H9 (cell line): ENCODE measurements around the gene EPHA3. TPM values are rescaled to one million over a fixed set of nuclear protein-coding genes. Genes with fewer than 3 reads are reported as not detected.

Experiments
- DNase-seq: peaks from one replicate; pipeline ENCODE4 v3.0.0-alpha.2; 2017
- H2AFZ ChIP-seq: one replicate; pipeline ENCODE4 v1.6.1; 2013; ENCODE audit warnings: mild to moderate bottlenecking, low read length, control low read depth, moderate library complexity
- H2AK5ac ChIP-seq: 2 replicates; pipeline ENCODE4 v1.6.1; 2013; ENCODE audit warnings: low read length, control low read depth, mixed read lengths; ENCODE audit not compliant: insufficient read length
- H2BK120ac ChIP-seq: one replicate; pipeline ENCODE4 v1.6.1; 2013; ENCODE audit warnings: low read depth, mild to moderate bottlenecking, low read length, control low read depth, inconsistent platforms; ENCODE audit not compliant: poor library complexity, severe bottlenecking
- H2BK12ac ChIP-seq: 2 replicates; pipeline ENCODE4 v1.6.1; 2013; ENCODE audit warnings: low read length, control low read depth, mixed read lengths, low read depth; ENCODE audit not compliant: insufficient read length
- H2BK15ac ChIP-seq: 2 replicates; pipeline ENCODE4 v1.6.1; 2013; ENCODE audit warnings: low read depth, low read length, control low read depth
- H2BK20ac ChIP-seq: one replicate; pipeline ENCODE4 v1.6.1; 2013; ENCODE audit warnings: low read depth, mild to moderate bottlenecking, low read length, control low read depth, inconsistent platforms; ENCODE audit not compliant: poor library complexity, severe bottlenecking
- H2BK5ac ChIP-seq: 2 replicates; pipeline ENCODE4 v1.6.1; 2013; ENCODE audit warnings: low read length, control low read depth, mixed read lengths; ENCODE audit not compliant: insufficient read length
- H3K14ac ChIP-seq: 2 replicates; pipeline ENCODE4 v1.6.1; 2013; ENCODE audit warnings: low read length, control low read depth; ENCODE audit not compliant: insufficient read depth
- H3K18ac ChIP-seq: 2 replicates; pipeline ENCODE4 v1.6.1; 2013; ENCODE audit warnings: low read depth, mild to moderate bottlenecking, mixed read lengths, low read length, control low read depth; ENCODE audit not compliant: insufficient read length
- H3K23ac ChIP-seq: 2 replicates; pipeline ENCODE4 v1.6.1; 2013; ENCODE audit warnings: low read length, control low read depth, mixed read lengths, low read depth; ENCODE audit not compliant: insufficient read length
- H3K23me2 ChIP-seq: 2 replicates; pipeline ENCODE4 v1.6.1; 2013; ENCODE audit warnings: low read depth, mild to moderate bottlenecking, mixed read lengths, low read length, control low read depth; ENCODE audit not compliant: insufficient read length, poor library complexity, severe bottlenecking
- H3K27ac ChIP-seq: 2 replicates; pipeline ENCODE4 v1.5.1; 2013; ENCODE audit warnings: low read length, control low read depth, mixed read lengths, low read depth; ENCODE audit not compliant: insufficient read length
- H3K27me3 ChIP-seq: 2 replicates; pipeline ENCODE4 v1.6.1; 2013; ENCODE audit warnings: low read length, control low read depth, inconsistent platforms; ENCODE audit not compliant: insufficient read depth
- H3K4ac ChIP-seq: 2 replicates; pipeline ENCODE4 v1.6.1; 2013; ENCODE audit warnings: low read depth, mild to moderate bottlenecking, control low read depth, inconsistent platforms, low read length, moderate library complexity
- H3K4me1 ChIP-seq: 2 replicates; pipeline ENCODE4 v1.6.1; 2013; ENCODE audit warnings: low read length, control low read depth, inconsistent platforms; ENCODE audit not compliant: insufficient read depth
- H3K4me2 ChIP-seq: 2 replicates; pipeline ENCODE4 v1.6.1; 2013; ENCODE audit warnings: low read length, control low read depth, mixed read lengths; ENCODE audit not compliant: insufficient read length, insufficient read depth
- H3K56ac ChIP-seq: 2 replicates; pipeline ENCODE4 v1.6.1; 2013; ENCODE audit warnings: low read depth, mild to moderate bottlenecking, mixed read lengths, low read length, control low read depth; ENCODE audit not compliant: insufficient read length
- H3K79me1 ChIP-seq: 2 replicates; pipeline ENCODE4 v1.6.1; 2013; ENCODE audit warnings: low read depth, mild to moderate bottlenecking, moderate library complexity, low read length, control low read depth, inconsistent platforms; ENCODE audit not compliant: insufficient read depth, poor library complexity, severe bottlenecking
- H3K79me2 ChIP-seq: 2 replicates; pipeline ENCODE4 v1.6.1; 2013; ENCODE audit warnings: low read length, control low read depth, inconsistent platforms; ENCODE audit not compliant: insufficient read depth
- H3K9ac ChIP-seq: 2 replicates; pipeline ENCODE4 v1.6.1; 2013; ENCODE audit warnings: low read length, control low read depth, mixed read lengths; ENCODE audit not compliant: insufficient read length; ENCODE audit errors: extremely low read depth
- H3K9me3 ChIP-seq: one replicate; pipeline ENCODE4 v1.6.1; 2013; ENCODE audit warnings: low read depth, low read length, inconsistent platforms; ENCODE audit not compliant: control insufficient read depth
- H3T11ph ChIP-seq: one replicate; pipeline ENCODE4 v1.6.1; 2013; ENCODE audit warnings: mild to moderate bottlenecking, low read length, control low read depth, inconsistent platforms
- H4K20me1 ChIP-seq: one replicate; pipeline ENCODE4 v1.6.1; 2013; ENCODE audit not compliant: control insufficient read depth, insufficient read length, insufficient read depth
- H4K5ac ChIP-seq: 2 replicates; pipeline ENCODE4 v1.6.1; 2013; ENCODE audit warnings: low read depth, mild to moderate bottlenecking, mixed read lengths, low read length, control low read depth; ENCODE audit not compliant: insufficient read length
- H4K8ac ChIP-seq: replicated peaks from 2 replicates; pipeline ENCODE4 v1.6.1; 2013; ENCODE audit warnings: low read length, control low read depth, mixed read lengths, low read depth; ENCODE audit not compliant: insufficient read length
- H4K91ac ChIP-seq: 2 replicates; pipeline ENCODE4 v1.6.1; 2013; ENCODE audit warnings: low read depth, mild to moderate bottlenecking, moderate library complexity, mixed read lengths, low read length, control low read depth; ENCODE audit not compliant: insufficient read length
- H3K27ac Mint-ChIP-seq, 3 experiments: 2 replicates in 2 of 3; 3 replicates in 1 of 3; pipeline ENCODE4 v1.8.0; 2020 to 2021; ENCODE audit warnings: mixed read lengths in 3 of 3, mild to moderate bottlenecking in 1 of 3, moderate library complexity in 1 of 3
- H3K27me3 Mint-ChIP-seq: 2 replicates; pipeline ENCODE4 v1.8.0; 2021; ENCODE audit warnings: low read depth, mild to moderate bottlenecking, moderate library complexity, mixed read lengths
- H3K36me3 Mint-ChIP-seq, 3 experiments: 2 replicates in 2 of 3; 3 replicates in 1 of 3; pipeline ENCODE4 v1.8.0; 2020 to 2021; ENCODE audit warnings: low read depth in 3 of 3, mixed read lengths in 3 of 3; ENCODE audit not compliant: insufficient read depth in 1 of 3
- H3K4me1 Mint-ChIP-seq, 2 experiments: 2 replicates each; pipeline ENCODE4 v1.8.0; 2020; ENCODE audit warnings: mixed read lengths in 2 of 2
- H3K4me3 Mint-ChIP-seq, 2 experiments: 2 replicates in 1 of 2; 3 replicates in 1 of 2; pipeline ENCODE4 v1.8.0; 2020 to 2021; ENCODE audit warnings: mild to moderate bottlenecking in 2 of 2, mixed read lengths in 2 of 2, moderate library complexity in 1 of 2
- H3K9me3 Mint-ChIP-seq, 2 experiments: 2 replicates in 1 of 2; 3 replicates in 1 of 2; pipeline ENCODE4 v1.8.0; 2020; ENCODE audit warnings: mild to moderate bottlenecking in 2 of 2, mixed read lengths in 2 of 2, moderate library complexity in 1 of 2
- CTCF ChIP-seq: fragments of 200-600 bp; sonication (generic); conservative IDR thresholded peaks from 3 replicates; pipeline ENCODE4 v1.8.0; 2021; ENCODE audit warnings: antibody characterized with exemption, mild to moderate bottlenecking
- WGBS: extraction: QIAGEN DNeasy Blood & Tissue Kit; methylation state at CpG from one replicate; pipeline ENCODE4 v1.1.7; 2013; ENCODE audit warnings: missing lambda C conversion rate, low lambda C conversion rate, mixed read lengths; ENCODE audit not compliant: insufficient read length; ENCODE audit errors: extremely low coverage; 5-methylcytosine and 5-hydroxymethylcytosine counted together
- total RNA-seq: library from RNA; stranded (reverse); gene quantifications from 2 replicates; pipeline ENCODE4 v1.2.1, GENCODE V29; 2021

EPHA3 gene
- total RNA-seq, 1 experiment from 2014 or later: 0.66 TPM

DNA sequence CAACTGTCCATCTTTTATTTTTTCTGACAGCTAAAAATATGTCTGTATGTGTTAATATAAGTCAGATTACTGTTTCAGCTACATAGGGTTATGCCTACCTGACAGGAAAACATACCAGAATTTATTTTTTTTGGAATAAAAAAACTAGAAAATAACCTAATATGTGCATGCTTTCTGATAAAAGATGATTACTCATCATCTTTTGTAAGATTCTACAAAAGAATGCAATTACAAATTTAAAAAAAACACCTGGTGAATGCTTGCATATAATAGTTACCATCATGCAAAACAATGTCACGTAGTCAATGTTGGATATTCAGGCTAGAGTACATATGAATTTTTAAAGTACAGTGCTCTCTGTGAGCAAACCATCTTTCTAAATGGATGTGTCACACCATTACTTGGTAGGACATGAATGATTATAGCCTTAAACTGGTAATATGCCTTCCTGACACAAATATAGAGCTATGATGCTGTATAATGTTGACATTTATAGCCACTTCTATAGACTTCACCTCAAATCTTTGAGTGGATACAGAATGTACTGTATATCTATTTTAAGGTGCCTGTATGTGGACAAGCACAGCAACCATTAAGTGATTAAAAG is 180.6 kb downstream of the EPHA3 start:
- Histone ChIP-seq H3T11ph (no peak overlapping the region), H2BK5ac (no peak overlapping the region), H4K91ac (no peak overlapping the region), H2BK120ac (no peak overlapping the region), H3K79me2 (no peaks in the 10 kb centered on the region), H4K8ac (no peak overlapping the region), H2AFZ (no peak overlapping the region), H3K23ac (no peak overlapping the region), H3K4ac (no peak overlapping the region), H2BK15ac (no peak overlapping the region), H3K4me1 (no peaks in the 10 kb centered on the region), H3K27ac (no peak overlapping the region), H4K5ac (no peak overlapping the region), H2AK5ac (no peak overlapping the region), H2BK20ac (no peak overlapping the region), H2BK12ac (no peak overlapping the region), H3K9ac (no peak overlapping the region), H3K14ac (no peak overlapping the region), H3K27me3 (no peaks in the 10 kb centered on the region), H3K56ac (no peak overlapping the region), H3K4me2 (no peak overlapping the region), H3K9me3 (no peaks in the 10 kb centered on the region), H3K18ac (no peak overlapping the region), H3K23me2 (no peaks in the 10 kb centered on the region), H3K79me1 (no peaks in the 10 kb centered on the region), H4K20me1 (no peaks in the 10 kb centered on the region)
- Mint-ChIP-seq H3K36me3 (peaks cover 1 to 9% (median 5%) of the 10 kb centered on the region in 3 experiments; a peak in 5 of 7 replicates), H3K4me1 (peaks cover 0 to 3% of the 10 kb centered on the region in 2 experiments; a peak in 1 of 4 replicates), H3K27ac (no peak overlapping the region), H3K27me3 (no peaks in the 10 kb centered on the region), H3K9me3 (peaks cover 0 to 5% of the 10 kb centered on the region in 2 experiments; a peak in 2 of 5 replicates), H3K4me3 (no peak overlapping the region)
- DNase-seq: no peak
- WGBS: no CpG with 5 or more reads among the region's 1 CpG
- TF ChIP-seq CTCF: no peak
